Esophagus squamous epithelium (tissue), 5 donors: ENCODE results near the gene NOP16. TPM values are rescaled to one million over a fixed set of nuclear protein-coding genes. Genes with fewer than 3 reads are reported as not detected.
"Not testable (repeated sequence)": the region's sequence is repeated elsewhere in the genome, so short reads cannot be mapped to it uniquely, and the experiment has no call there.

Experiments
- DNase-seq: peaks from one replicate; lab custom pipeline; 2025; lab: John Stamatoyannopoulos, UW
- H3K27ac ChIP-seq, 4 donors: fragments of 200-600 bp; sonication (generic); one replicate each; pipeline ENCODE4 v1.5.1; 2016 to 2019; ENCODE audit warnings: mild to moderate bottlenecking in 1 of 4
- H3K27me3 ChIP-seq, 4 donors: fragments of 200-600 bp; sonication (generic); 1 replicate in 3 of 4; 2 replicates in 1 of 4; pipeline versions ENCODE4 v1.5.1 to v1.6.0; 2017 to 2021; ENCODE audit warnings: antibody characterized with exemption in 1 of 4
- H3K36me3 ChIP-seq, 3 donors: fragments of 200-600 bp; sonication (generic); one replicate each; pipeline ENCODE4 v1.5.1; 2016 to 2019
- H3K4me1 ChIP-seq, 3 donors: fragments of 200-600 bp; sonication (generic); one replicate each; pipeline ENCODE4 v1.5.1; 2017 to 2019
- H3K4me3 ChIP-seq, 4 donors: fragments of 200-600 bp; sonication (generic); 1 replicate in 3 of 4; 2 replicates in 1 of 4; pipeline ENCODE4 v1.5.1; 2016 to 2019; ENCODE audit warnings: mild to moderate bottlenecking in 2 of 4, moderate library complexity in 1 of 4
- H3K9me3 ChIP-seq, 3 donors: fragments of 200-600 bp; sonication (generic); one replicate each; pipeline ENCODE4 v1.5.1; 2016 to 2019
- POLR2A ChIP-seq, 4 donors: fragments of 450-650 bp; IDR thresholded peaks; one replicate each; pipeline ENCODE4 v1.6.1; 2017; ENCODE audit warnings: antibody characterized with exemption in 4 of 4, mild to moderate bottlenecking in 4 of 4, moderate library complexity in 3 of 4
- WGBS, 2 donors: methylation state at CpG; one replicate each; pipeline ENCODE4 v1.1.5; 2018; 5-methylcytosine and 5-hydroxymethylcytosine counted together
- intact Hi-C: fragments of 100-400 bp; cut with DNase I; formaldehyde crosslinking; loops from one replicate; pipeline ENCODE4 v1.15.0; 2022
- total RNA-seq, 4 donors: library from RNA; depleted of rRNA; stranded (reverse); fragments of >200 nt; gene quantifications; one replicate each; pipeline ENCODE4 v1.1.0, GENCODE V29; 2016
- TF ChIP-seq, protein P1 (sequence below), 6 experiments: fragments of 450-650 bp in 4 of 6; fragments of 200-600 bp in 2 of 6; sonication (generic) in 2 of 6; IDR thresholded peaks; one replicate each; pipeline ENCODE4 v1.5.1; 2016 to 2019; ENCODE audit warnings: antibody characterized with exemption in 6 of 6, mild to moderate bottlenecking in 4 of 6, moderate library complexity in 4 of 6
- donor health status: DM: yes; HTN: yes; CAD: no.

Gene NOP16
- total RNA-seq, 4 donors from 2014 or later = 19.9 to 38.0 (median 30.9) TPM

DNA sequence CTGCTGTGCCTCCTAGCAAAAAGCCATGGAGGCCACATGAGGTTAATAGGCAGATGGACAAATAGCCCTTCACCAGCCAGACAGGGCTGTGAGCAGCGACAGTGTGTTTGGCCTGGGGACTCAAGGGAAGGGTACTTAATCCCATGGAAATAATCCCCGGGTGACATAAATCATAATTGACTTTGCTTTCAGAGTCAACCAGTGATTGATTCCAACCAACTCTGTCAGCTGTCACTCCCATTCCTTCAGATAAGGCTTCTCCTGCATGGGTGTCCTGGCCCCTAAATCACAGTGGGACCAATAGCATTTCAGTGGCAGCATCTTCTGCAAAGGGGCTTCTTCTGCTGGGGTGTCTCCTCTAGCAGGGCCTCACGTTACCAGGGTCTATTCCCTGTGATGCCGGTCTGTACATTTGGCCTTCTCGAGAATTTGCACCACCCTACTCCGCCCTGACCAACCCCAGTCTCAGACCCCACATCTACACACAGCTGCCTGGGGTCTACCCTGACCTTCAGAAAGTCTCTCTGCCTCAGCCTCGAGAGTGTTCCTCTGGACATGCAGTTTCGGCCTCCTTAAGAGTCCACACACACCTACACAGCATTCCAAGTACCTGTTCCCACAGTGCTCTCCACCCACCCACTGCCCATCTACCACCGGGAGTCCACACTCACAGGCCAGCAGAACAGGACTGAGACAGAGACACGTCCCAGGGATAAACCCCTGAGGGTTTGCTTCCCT, 24.3 kb upstream of the NOP16 start:
- no peaks in the 10 kb centered on the region for H3K27me3 ChIP-seq
- H3K27ac ChIP-seq = peak overlapping the region; percentile 90 to 99 (median 96)
- H3K9me3 ChIP-seq = no peaks in the 10 kb centered on the region
- DNase-seq = no peak
- H3K36me3 ChIP-seq = peaks cover 0 to 28% (median 6%) of the 10 kb centered on the region in 3 donors
- H3K4me3 ChIP-seq = peak overlapping the region; percentile 77 to 98 (median 90)
- 53 to 57% methylated on average over 3 to 7 of the region's 10 CpGs for WGBS, 2 donors
- intact Hi-C loops = loop anchor here (10.0 kb wide), 1 partner anchor 122 kb away; the partner anchor contains the start of gene RNF44
- TF ChIP-seq, protein P1, sequence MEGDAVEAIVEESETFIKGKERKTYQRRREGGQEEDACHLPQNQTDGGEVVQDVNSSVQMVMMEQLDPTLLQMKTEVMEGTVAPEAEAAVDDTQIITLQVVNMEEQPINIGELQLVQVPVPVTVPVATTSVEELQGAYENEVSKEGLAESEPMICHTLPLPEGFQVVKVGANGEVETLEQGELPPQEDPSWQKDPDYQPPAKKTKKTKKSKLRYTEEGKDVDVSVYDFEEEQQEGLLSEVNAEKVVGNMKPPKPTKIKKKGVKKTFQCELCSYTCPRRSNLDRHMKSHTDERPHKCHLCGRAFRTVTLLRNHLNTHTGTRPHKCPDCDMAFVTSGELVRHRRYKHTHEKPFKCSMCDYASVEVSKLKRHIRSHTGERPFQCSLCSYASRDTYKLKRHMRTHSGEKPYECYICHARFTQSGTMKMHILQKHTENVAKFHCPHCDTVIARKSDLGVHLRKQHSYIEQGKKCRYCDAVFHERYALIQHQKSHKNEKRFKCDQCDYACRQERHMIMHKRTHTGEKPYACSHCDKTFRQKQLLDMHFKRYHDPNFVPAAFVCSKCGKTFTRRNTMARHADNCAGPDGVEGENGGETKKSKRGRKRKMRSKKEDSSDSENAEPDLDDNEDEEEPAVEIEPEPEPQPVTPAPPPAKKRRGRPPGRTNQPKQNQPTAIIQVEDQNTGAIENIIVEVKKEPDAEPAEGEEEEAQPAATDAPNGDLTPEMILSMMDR (IDR thresholded peaks at IDR 0.05) = no peak
- no peak for TF ChIP-seq POLR2A (IDR thresholded peaks at IDR 0.05)
- H3K4me1 ChIP-seq = peaks cover 57 to 91% (median 58%) of the 10 kb centered on the region in 3 donors

DNA sequence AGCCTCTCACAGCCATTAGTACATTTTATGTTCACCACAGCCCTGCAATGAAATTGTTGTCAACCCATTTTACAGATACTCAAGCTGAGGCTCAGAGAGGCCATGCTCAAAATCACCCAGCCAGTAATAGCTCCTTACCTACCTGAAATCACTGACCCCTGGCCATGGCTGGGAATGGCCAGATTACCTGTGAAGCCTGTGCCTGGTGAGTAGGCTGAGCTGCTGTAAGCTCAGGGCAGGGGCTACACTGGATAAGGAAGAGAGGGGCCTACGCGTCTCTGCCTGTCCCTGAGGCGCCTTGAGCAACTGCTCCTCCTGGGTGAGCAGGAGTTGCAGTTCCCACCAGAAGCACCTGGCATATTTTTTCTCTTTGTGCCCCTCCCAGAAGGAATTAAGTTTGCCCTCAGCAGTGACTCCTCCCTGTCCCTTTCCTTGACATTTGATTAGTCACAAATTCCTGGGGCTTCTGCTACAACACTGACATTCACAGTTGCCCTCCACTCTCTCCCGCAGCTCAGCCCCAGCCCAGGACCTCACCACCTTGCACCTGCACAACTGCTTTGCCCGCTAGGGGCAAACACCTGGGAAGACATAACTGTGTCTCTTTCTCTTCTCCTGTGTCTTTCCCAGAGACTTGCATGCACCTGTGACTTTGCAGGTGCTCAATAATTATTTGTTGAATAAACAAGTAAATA, 22.2 kb upstream of the NOP16 start:
- Histone ChIP-seq H3K27ac (peak overlapping the region; percentile 81 to 99 (median 96)), H3K36me3 (peaks cover 0 to 48% (median 20%) of the 10 kb centered on the region in 3 donors)
- 67 to 71% methylated on average over 3 to 5 of the region's 5 CpGs for WGBS, 2 donors

DNA sequence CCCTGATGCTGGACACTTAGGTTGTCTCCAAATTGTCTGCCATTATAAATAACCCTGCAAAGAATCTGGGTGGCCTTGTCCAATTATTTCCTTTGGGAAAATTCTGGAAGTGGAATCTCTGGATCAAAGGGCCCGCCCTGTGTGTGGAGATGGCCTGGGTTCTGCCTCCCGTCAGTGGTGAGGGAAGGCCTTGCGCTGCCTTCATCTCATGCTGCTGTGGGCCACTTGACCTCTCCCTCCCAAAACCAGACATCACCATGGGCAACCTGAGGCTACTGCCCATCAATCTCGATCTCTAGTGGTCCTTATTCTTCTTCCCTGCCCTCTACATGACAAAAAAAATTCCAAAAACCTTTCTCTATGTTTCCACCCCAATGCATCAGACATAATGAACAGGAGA, 21.4 kb upstream of the NOP16 start:
- Histone ChIP-seq H3K27ac (peak overlapping the region; percentile 70 to 99 (median 96)), H3K27me3 (no peaks in the 10 kb centered on the region), H3K4me3 (peak overlapping the region in 1 of 4 donors; percentile 24), H3K36me3 (peaks cover 0 to 57% (median 20%) of the 10 kb centered on the region in 3 donors), H3K4me1 (peaks cover 55 to 100% (median 64%) of the 10 kb centered on the region in 3 donors), H3K9me3 (no peaks in the 10 kb centered on the region)
- 94 to 97% methylated on average over 4 of the region's 4 CpGs for WGBS, 2 donors
- DNase-seq = no peak
- TF ChIP-seq, protein P1 (IDR thresholded peaks at IDR 0.05) = no peak
- TF ChIP-seq POLR2A (IDR thresholded peaks at IDR 0.05) = no peak
- intact Hi-C loops = loop anchor here (10.0 kb wide), 1 partner anchor 125 kb away; the partner anchor contains the start of gene RNF44

More for the DNA sequence above, 22.2 kb upstream of the NOP16 start:
- peaks cover 55 to 100% (median 69%) of the 10 kb centered on the region in 3 donors for H3K4me1 ChIP-seq
- no peaks in the 10 kb centered on the region for H3K27me3 ChIP-seq
- intact Hi-C loops = loop anchor here (10.0 kb wide), 1 partner anchor 124 kb away; the partner anchor contains the start of gene RNF44
- DNase-seq = no peak
- H3K4me3 ChIP-seq = peak overlapping the region in 2 of 4 donors; percentile 24 to 34
- no peaks in the 10 kb centered on the region for H3K9me3 ChIP-seq
- TF ChIP-seq, protein P1 (IDR thresholded peaks at IDR 0.05) = peak in 5 of 6 experiments; percentile 12 to 64 (median 25)
- peak in 1 of 4 donors; percentile 9 for TF ChIP-seq POLR2A (IDR thresholded peaks at IDR 0.05)

DNA sequence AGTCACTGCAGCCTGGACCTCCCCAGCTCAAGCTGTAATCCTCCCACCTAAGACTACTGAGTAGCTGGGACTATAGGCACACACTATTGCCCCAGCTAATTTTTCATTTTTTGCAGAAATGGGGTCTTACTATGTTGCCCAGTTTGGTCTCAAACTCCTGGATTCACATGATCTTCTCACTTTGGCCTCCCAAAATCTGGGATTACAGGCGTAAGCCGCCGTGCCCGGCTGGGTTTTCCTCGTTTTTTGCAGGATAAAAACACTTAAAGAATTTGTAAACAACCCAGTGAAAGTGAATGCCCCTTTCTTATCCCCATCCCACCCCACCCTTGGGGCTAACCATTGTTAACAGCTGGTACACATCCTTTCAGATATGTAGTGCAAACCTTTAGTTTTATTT, 20.2 kb upstream of the NOP16 start:
- Histone ChIP-seq H3K27me3 (no peaks in the 10 kb centered on the region), H3K4me1 (peaks cover 53 to 100% (median 59%) of the 10 kb centered on the region in 3 donors), H3K9me3 (no peaks in the 10 kb centered on the region), H3K36me3 (peaks cover 0 to 63% (median 20%) of the 10 kb centered on the region in 3 donors), H3K27ac (peak overlapping the region in 3 of 4 donors; percentile 74 to 99 (median 95)), H3K4me3 (no peak overlapping the region)
- 77 to 82% methylated on average over 5 of the region's 5 CpGs for WGBS, 2 donors
- no peak for DNase-seq
- intact Hi-C loops = no loop called here
- TF ChIP-seq, protein P1 (IDR thresholded peaks at IDR 0.05) = no peak
- no peak for TF ChIP-seq POLR2A (IDR thresholded peaks at IDR 0.05)

DNA sequence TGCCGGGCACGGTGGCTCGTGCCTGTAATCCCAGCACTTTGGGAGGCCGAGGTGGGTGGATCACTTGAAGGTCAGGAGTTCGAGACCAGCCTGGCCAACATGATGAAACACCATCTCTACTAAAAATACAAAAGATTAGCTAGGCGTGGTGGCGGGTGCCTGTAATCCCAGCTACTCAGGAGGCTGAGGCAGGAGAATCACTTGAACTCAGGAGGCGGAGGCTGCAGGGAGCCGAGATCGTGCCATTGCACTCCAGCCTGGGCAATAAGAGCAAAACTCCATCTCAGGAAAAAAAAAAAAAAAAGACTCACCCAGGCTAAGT, 19.8 kb upstream of the NOP16 start:
- Histone ChIP-seq H3K36me3 (peaks cover 0 to 63% (median 20%) of the 10 kb centered on the region in 3 donors), H3K27ac (peak overlapping the region; percentile 73 to 99 (median 84)), H3K4me1 (peaks cover 53 to 100% (median 56%) of the 10 kb centered on the region in 3 donors)
- intact Hi-C loops, H3K4me3 ChIP-seq, DNase-seq, H3K27me3 ChIP-seq, H3K9me3 ChIP-seq: not testable (repeated sequence)
- 72 to 88% methylated on average over 8 of the region's 10 CpGs for WGBS, 2 donors
